ENCODE data around the gene CTTNBP2NL.
A peak's percentile ranks its signal among the peaks of the same experiment; 100 is the strongest.
"Not testable (repeated sequence)": the region's sequence is repeated elsewhere in the genome, so short reads cannot be mapped to it uniquely, and the experiment has no call there.

Gene CTTNBP2NL

GRCh38 chr1:112470966-112471365 is 75.0 kb downstream of the CTTNBP2NL start:
- Histone ChIP-seq H3K36me3 (ENCODE audit: control insufficient read depth, low read depth, low read length) (no peaks in the 10 kb centered on the region), H3K27me3 (ENCODE audit: control insufficient read depth, insufficient read depth, low read length) (peaks cover 9% of the 10 kb centered on the region), H3K4me1 (ENCODE audit: control insufficient read depth, low read depth, low read length) (peaks cover 6% of the 10 kb centered on the region), H3K9ac (ENCODE audit: low read length) (no peak overlapping the region), H3K9me3 (ENCODE audit: control insufficient read depth, low read depth, low read length) (no peaks in the 10 kb centered on the region), H3K4me3 (ENCODE audit: low read length) (no peak overlapping the region), H3K27ac (ENCODE audit: low read length) (no peak overlapping the region)

GRCh38 chr1:112472142-112472541 is 76.1 kb downstream of the CTTNBP2NL start:
- H3K4me1 ChIP-seq (ENCODE audit: control insufficient read depth, low read depth, low read length) = peaks cover 2% of the 10 kb centered on the region
- H3K27ac ChIP-seq (ENCODE audit: low read length) = no peak overlapping the region
- no peak overlapping the region for H3K9ac ChIP-seq (ENCODE audit: low read length)
- H3K27me3 ChIP-seq (ENCODE audit: control insufficient read depth, insufficient read depth, low read length) = peaks cover under 1% of the 10 kb centered on the region
- H3K9me3 ChIP-seq (ENCODE audit: control insufficient read depth, low read depth, low read length) = no peaks in the 10 kb centered on the region
- H3K36me3 ChIP-seq (ENCODE audit: control insufficient read depth, low read depth, low read length) = no peaks in the 10 kb centered on the region
- no peak overlapping the region for H3K4me3 ChIP-seq (ENCODE audit: low read length)

DNA sequence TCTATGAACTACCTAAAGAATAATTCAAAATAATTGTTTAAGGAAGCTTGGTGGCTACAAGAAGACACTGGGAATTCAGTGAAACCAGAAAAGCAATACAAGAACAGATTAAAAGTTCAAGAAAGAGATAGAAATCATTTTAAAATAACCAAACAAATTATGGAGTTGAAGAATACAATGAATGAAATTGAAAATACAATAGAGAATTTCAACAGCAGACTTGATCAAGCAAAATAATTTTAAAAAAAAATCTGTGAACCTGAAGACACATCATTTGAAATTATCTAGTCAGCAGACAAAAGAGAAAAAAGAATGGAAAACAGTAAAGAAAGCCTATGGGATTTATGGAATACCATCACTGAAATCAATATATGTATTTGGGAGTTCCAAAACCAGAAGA is 81.5 kb downstream of the CTTNBP2NL start:
- no peaks in the 10 kb centered on the region for H3K4me1 ChIP-seq (ENCODE audit: control insufficient read depth, low read depth, low read length)
- H3K27ac ChIP-seq (ENCODE audit: low read length) = no peak overlapping the region
- H3K9ac ChIP-seq (ENCODE audit: low read length) = no peak overlapping the region
- no peaks in the 10 kb centered on the region for H3K36me3 ChIP-seq (ENCODE audit: control insufficient read depth, low read depth, low read length)
- H3K27me3 ChIP-seq (ENCODE audit: control insufficient read depth, insufficient read depth, low read length) = no peaks in the 10 kb centered on the region
- H3K9me3 ChIP-seq (ENCODE audit: control insufficient read depth, low read depth, low read length) = no peaks in the 10 kb centered on the region
- no peak overlapping the region for H3K4me3 ChIP-seq (ENCODE audit: low read length)

DNA sequence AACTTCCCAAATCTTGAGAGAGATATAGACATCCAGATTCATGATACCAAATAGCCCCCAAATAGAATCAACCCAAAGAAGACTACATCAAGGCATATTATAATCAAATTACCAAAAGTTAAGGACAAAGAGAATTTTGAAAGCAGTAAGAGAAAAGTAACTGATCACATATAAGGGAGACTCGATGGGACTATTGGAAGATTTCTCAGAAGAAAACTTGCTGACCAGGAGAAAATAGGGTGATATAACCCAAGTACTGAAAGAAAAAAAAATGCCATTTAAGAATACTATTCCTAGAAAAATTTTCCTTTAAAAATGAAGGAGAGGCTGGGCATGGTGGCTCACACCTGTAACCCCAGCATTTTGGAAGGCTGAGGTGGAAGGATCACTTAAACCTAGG is 82.3 kb downstream of the CTTNBP2NL start:
- Histone ChIP-seq H3K9ac (ENCODE audit: low read length) (no peak overlapping the region), H3K4me1 (ENCODE audit: control insufficient read depth, low read depth, low read length) (no peaks in the 10 kb centered on the region), H3K27ac (ENCODE audit: low read length) (no peak overlapping the region), H3K4me3 (ENCODE audit: low read length) (no peak overlapping the region), H3K36me3 (ENCODE audit: control insufficient read depth, low read depth, low read length) (no peaks in the 10 kb centered on the region), H3K9me3 (ENCODE audit: control insufficient read depth, low read depth, low read length) (no peaks in the 10 kb centered on the region), H3K27me3 (ENCODE audit: control insufficient read depth, insufficient read depth, low read length) (no peaks in the 10 kb centered on the region)

- not testable (repeated sequence) for H3K9ac ChIP-seq (ENCODE audit: low read length); H3K36me3 ChIP-seq (ENCODE audit: control insufficient read depth, low read depth, low read length); H3K4me1 ChIP-seq (ENCODE audit: control insufficient read depth, low read depth, low read length); H3K9me3 ChIP-seq (ENCODE audit: control insufficient read depth, low read depth, low read length); H3K27me3 ChIP-seq (ENCODE audit: control insufficient read depth, insufficient read depth, low read length); H3K4me3 ChIP-seq (ENCODE audit: low read length); H3K27ac ChIP-seq (ENCODE audit: low read length)
These were observed 90.0 kb downstream of the CTTNBP2NL start for GRCh38 chr1:112486063-112486462.

- H3K9ac ChIP-seq (ENCODE audit: low read length); H3K27me3 ChIP-seq (ENCODE audit: control insufficient read depth, insufficient read depth, low read length): not testable (repeated sequence)
These were observed 91.7 kb downstream of the CTTNBP2NL start for GRCh38 chr1:112487686-112488085.

GRCh38 chr1:112488141-112488540 is 92.1 kb downstream of the CTTNBP2NL start:
- H3K9me3 ChIP-seq (ENCODE audit: control insufficient read depth, low read depth, low read length) = no peaks in the 10 kb centered on the region
- no peaks in the 10 kb centered on the region for H3K36me3 ChIP-seq (ENCODE audit: control insufficient read depth, low read depth, low read length)
- no peak overlapping the region for H3K4me3 ChIP-seq (ENCODE audit: low read length)
- H3K27ac ChIP-seq (ENCODE audit: low read length) = no peak overlapping the region
- no peak overlapping the region for H3K9ac ChIP-seq (ENCODE audit: low read length)
- no peaks in the 10 kb centered on the region for H3K27me3 ChIP-seq (ENCODE audit: control insufficient read depth, insufficient read depth, low read length)
- no peaks in the 10 kb centered on the region for H3K4me1 ChIP-seq (ENCODE audit: control insufficient read depth, low read depth, low read length)

More at GRCh38 chr1:112487686-112488085, 91.7 kb downstream of the CTTNBP2NL start:
- H3K4me1 ChIP-seq (ENCODE audit: control insufficient read depth, low read depth, low read length); H3K27ac ChIP-seq (ENCODE audit: low read length); H3K9me3 ChIP-seq (ENCODE audit: control insufficient read depth, low read depth, low read length); H3K4me3 ChIP-seq (ENCODE audit: low read length); H3K36me3 ChIP-seq (ENCODE audit: control insufficient read depth, low read depth, low read length): not testable (repeated sequence)

DNA sequence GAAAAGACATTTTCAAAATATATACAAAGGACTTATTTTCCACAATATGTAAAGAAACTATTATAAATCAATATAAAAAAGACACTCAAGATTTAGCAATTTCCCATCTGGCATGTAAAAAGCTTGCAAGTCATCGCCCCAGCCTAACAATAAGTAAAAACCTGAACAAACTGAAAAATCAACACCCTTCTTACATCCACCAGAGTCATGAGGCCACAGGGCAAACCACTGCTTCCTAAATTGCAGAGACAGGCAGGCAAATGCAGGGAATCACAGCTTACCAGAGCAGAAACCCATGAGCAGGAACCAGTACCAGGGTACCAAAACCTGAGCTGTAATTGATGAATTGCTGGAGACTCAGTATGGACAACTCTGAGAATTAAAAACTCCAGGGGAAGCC is 96.1 kb downstream of the CTTNBP2NL start:
- H3K27me3 ChIP-seq (ENCODE audit: control insufficient read depth, insufficient read depth, low read length) = no peaks in the 10 kb centered on the region
- no peak overlapping the region for H3K4me3 ChIP-seq (ENCODE audit: low read length)
- no peak overlapping the region for H3K27ac ChIP-seq (ENCODE audit: low read length)
- H3K9me3 ChIP-seq (ENCODE audit: control insufficient read depth, low read depth, low read length) = no peaks in the 10 kb centered on the region
- no peaks in the 10 kb centered on the region for H3K4me1 ChIP-seq (ENCODE audit: control insufficient read depth, low read depth, low read length)
- H3K36me3 ChIP-seq (ENCODE audit: control insufficient read depth, low read depth, low read length) = no peaks in the 10 kb centered on the region
- H3K9ac ChIP-seq (ENCODE audit: low read length) = no peak overlapping the region

DNA sequence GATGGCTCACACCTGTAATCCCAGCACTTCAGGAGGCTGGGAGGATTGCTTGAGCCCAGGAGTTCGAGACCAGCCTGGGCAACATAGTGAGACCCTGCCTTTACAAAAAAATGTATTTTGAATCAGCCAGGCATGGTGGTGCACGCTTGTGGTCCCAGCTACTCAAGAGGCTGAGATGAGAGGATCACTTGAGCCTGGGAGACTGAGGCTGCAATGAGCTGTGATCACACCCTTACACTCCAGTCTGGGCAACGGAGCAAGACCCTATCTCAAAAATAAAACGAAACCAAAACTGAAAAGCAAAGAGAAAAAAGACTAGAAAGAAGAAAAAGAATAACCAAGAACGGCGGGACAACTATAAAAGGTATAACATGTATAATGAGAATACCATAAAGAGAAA is 97.3 kb downstream of the CTTNBP2NL start:
- H3K4me1 ChIP-seq (ENCODE audit: control insufficient read depth, low read depth, low read length) = no peaks in the 10 kb centered on the region
- no peaks in the 10 kb centered on the region for H3K9me3 ChIP-seq (ENCODE audit: control insufficient read depth, low read depth, low read length)
- H3K36me3 ChIP-seq (ENCODE audit: control insufficient read depth, low read depth, low read length) = no peaks in the 10 kb centered on the region
- no peak overlapping the region for H3K9ac ChIP-seq (ENCODE audit: low read length)
- no peak overlapping the region for H3K27ac ChIP-seq (ENCODE audit: low read length)
- no peak overlapping the region for H3K4me3 ChIP-seq (ENCODE audit: low read length)
- no peaks in the 10 kb centered on the region for H3K27me3 ChIP-seq (ENCODE audit: control insufficient read depth, insufficient read depth, low read length)

DNA sequence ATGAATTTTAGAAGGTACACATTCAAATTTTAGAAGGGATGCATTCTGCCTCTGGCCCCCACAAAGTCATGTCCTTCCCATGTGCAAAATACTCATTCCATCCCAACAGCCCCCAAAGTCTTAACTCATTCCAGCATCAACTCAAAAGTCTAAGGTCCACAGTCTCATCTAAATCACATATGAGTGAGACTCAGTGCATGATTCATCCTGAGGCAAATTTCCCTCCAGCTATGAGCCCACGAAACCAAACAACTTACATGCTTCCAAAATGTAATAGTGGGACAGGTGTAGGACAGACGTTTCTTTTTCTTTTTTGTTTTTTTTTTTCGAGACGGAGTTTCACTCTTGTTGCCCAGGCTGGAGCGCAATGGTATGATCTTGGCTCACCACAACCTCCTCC is 100.3 kb downstream of the CTTNBP2NL start:
- Histone ChIP-seq H3K36me3 (ENCODE audit: control insufficient read depth, low read depth, low read length) (no peaks in the 10 kb centered on the region), H3K9ac (ENCODE audit: low read length) (no peak overlapping the region), H3K27ac (ENCODE audit: low read length) (no peak overlapping the region), H3K9me3 (ENCODE audit: control insufficient read depth, low read depth, low read length) (no peaks in the 10 kb centered on the region), H3K4me3 (ENCODE audit: low read length) (no peak overlapping the region), H3K4me1 (ENCODE audit: control insufficient read depth, low read depth, low read length) (no peaks in the 10 kb centered on the region), H3K27me3 (ENCODE audit: control insufficient read depth, insufficient read depth, low read length) (peaks cover 14% of the 10 kb centered on the region)

- peaks cover 5% of the 10 kb centered on the region for H3K4me1 ChIP-seq (ENCODE audit: control insufficient read depth, low read depth, low read length)
- H3K4me3 ChIP-seq (ENCODE audit: low read length) = peak overlapping the region; percentile 57
- H3K9ac ChIP-seq (ENCODE audit: low read length) = no peak overlapping the region
- peaks cover 69% of the 10 kb centered on the region for H3K27me3 ChIP-seq (ENCODE audit: control insufficient read depth, insufficient read depth, low read length)
- no peak overlapping the region for H3K27ac ChIP-seq (ENCODE audit: low read length)
- no peaks in the 10 kb centered on the region for H3K36me3 ChIP-seq (ENCODE audit: control insufficient read depth, low read depth, low read length)
- H3K9me3 ChIP-seq (ENCODE audit: control insufficient read depth, low read depth, low read length) = no peaks in the 10 kb centered on the region
These were observed 106.0 kb downstream of the CTTNBP2NL start for GRCh38 chr1:112501810-112502641.

DNA sequence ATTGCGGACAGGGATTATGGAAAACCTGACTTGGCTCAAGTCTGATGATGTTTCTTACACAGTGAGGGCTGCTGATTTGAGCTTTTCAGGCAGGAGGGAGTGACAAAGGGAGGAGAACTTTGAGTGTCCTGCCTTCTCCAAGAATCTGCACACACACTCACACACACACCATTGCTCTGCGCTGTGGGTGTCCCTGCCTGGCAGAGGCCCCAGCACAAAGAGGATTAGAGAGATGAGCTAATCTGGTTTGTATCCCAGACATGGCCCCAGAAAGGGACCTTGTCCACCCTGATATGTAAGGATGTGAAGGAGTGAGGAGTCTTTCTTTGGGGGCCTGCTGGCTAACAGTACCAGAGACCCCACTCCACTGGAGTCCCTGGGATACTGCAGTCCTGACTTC is 106.8 kb downstream of the CTTNBP2NL start:
- Histone ChIP-seq H3K9ac (ENCODE audit: low read length) (no peak overlapping the region), H3K4me1 (ENCODE audit: control insufficient read depth, low read depth, low read length) (peaks cover 5% of the 10 kb centered on the region), H3K27me3 (ENCODE audit: control insufficient read depth, insufficient read depth, low read length) (peaks cover 77% of the 10 kb centered on the region), H3K4me3 (ENCODE audit: low read length) (peak overlapping the region; percentile 57), H3K9me3 (ENCODE audit: control insufficient read depth, low read depth, low read length) (no peaks in the 10 kb centered on the region), H3K36me3 (ENCODE audit: control insufficient read depth, low read depth, low read length) (no peaks in the 10 kb centered on the region), H3K27ac (ENCODE audit: low read length) (no peak overlapping the region)
